GM18519 (cell line): ENCODE data around the gene INKA2.

ENCODE experiments used
- ATAC-seq: cut with Tn5 transposase; IDR thresholded peaks from one replicate; pipeline ENCODE4 v1.9.1; 2021; ENCODE audit warnings: mild to moderate bottlenecking, moderate library complexity; ENCODE audit not compliant: unreplicated experiment, low FRiP score

The INKA2 gene

DNA sequence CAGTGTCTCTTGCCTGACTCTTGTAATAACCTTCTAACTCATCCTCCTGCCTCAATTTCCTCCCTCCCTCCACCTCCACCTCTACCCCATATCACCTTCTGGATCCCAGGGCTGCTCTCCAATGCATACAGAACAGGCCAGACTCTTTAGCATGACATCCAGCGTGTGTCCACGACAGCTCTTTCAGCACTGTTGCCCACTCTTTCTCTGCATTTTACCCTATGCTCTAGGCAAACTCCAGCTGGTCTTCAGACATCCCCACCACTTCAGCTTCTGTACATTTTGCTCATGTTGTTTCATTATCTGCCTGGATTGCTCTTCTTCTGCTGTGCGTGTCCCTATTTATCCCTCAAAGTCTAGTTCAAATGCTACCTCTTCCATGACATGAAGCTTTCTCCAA lies 4.8 kb downstream of the INKA2 start:
- ATAC-seq = no peak

DNA sequence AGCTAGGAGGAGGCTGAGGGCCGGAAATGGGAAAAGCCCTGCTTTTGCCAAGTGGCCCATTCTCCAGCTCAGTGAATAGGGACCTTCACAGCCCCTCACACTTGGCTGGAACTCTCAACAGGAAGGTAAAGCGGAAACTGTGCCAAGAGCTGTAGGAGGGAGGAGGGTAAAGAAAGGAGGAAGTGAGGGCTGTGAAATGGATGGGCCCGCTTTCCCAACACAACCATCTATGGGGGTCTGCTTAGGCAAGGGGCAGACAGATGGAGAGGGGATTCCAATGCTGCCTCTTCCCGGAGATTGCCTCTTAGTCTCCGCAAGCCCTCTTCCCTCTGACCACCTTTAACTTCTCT lies 5.2 kb downstream of the INKA2 start:
- ATAC-seq = no peak

DNA sequence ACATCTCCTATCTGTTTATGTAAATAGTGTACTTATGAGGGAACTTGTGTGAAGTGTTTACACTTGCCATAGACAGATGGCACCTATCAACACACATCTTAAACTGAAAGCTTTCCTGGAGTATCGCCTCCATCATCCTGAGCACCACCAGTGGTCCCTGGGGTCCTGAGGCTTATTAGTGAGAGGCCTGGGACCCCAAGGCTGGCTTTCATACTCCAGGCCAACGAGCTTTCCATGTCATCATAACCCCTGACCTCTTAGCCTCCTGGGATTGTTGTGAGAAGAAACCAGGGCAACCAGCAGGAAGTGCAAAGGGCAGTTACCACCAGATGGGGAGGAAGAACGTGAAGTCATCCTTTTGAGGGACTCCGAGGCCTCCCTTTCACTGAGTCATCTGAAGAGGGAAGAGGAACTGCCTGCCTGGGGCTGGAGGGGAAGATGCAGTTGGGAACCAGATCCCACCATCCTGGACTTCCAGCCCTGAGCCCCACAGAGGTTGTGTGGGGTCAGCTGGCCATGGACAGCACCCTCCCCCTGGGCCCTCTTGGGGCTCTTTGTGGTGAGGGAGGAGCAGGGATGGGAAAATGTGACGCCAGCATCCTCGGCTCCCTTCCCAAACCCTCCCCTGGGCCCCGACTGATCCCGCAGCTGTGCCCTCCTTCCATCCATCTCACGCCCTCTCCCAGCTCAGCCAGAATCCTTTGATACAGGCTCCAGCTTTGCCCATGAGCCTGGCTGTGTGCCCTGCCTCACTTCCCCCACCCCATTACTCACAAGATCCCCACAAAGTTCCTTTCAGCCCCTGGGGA lies 5.8 kb downstream of the INKA2 start:
- no peak for ATAC-seq

DNA sequence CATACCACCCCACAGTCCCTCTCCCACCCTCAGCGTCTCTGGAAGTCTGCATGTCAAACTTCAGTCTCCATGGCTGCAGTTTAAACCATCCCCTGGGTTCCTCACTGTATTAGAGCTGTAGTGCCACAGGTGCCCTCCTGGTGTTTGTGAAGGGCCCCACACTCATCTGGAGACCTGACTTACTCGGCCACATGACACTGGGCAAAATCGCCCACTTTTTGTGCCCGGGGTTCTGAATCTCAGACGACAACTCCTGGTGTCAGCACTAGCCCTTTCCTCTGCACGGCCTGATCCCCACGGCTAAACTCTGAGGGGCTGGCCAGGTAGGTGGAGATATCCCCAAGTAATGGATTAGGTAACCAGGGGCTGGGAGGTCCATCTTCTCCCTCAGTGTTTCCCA lies 6.5 kb downstream of the INKA2 start:
- ATAC-seq = no peak

DNA sequence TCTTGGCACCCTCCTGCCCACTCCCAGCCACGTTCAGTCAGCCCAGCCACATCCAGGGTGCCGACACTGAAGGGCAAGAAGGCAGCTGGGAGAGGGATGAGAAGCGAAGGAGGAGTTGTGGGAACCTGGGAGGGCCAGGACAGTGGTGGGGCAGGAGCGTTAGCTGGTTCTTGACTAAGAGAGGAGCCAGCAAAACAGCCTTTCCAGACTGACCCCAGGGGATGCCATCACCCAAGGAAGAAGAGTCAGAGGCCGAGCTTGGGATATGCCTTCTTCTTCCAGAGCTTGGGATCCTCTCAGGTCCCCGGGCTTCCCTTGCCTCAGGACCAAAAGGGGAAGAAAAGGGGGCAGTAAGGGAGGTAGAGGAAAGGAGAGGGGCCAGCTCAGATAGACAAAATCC lies 7.2 kb downstream of the INKA2 start:
- ATAC-seq = no peak

DNA sequence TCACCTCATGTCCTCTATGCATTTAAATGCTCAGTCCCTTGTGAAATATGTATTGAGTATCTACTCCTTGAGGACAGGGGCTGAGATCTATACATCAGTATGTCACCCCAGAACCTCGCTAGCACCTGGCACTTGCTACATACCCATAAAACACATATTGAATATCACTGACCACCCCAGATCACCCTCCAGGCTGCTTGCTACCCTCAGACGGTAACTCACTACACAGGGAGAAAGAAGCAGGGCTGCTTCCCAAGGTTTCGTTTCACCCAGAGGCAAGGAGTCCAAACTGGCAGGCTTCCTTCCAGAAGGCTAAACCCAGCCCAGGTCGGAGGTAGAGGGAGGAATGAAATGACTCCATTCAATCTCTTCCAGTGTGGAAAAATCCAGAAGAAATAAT lies 8.5 kb downstream of the INKA2 start:
- no peak for ATAC-seq

DNA sequence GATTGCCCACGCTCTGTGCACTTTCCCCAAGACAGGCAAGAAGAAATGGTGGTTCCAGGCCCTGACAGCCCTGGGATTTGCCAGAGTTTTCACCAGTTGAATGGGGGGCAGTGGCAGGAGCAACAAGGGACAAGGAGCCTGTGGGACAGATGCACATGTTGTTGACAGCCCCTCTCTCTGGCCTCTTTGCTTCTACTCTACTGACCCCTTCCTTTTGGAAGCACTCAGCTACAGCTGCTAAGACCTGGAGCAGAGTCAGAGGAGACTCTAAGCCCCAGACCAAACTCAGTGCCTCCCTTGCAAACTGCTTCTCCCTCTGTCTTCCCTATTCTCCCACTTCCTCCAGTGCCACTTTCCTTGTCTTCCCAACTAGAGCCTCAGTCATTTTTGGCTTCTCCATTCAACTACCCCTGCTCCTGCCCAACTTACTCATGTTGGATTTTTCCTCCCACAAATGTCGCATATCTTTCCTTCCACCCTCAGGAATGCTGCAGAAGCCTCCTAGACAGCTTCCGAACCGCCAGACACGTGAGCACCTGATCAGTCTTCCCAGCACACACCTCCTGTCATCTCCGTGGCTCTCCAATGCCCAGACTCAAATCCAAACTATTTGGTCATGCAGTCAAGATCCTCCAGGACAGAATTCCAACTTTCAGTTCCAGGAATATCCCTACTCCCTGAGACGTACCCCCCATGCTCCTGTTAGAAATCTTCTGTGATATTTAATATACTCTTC lies 9.1 kb downstream of the INKA2 start:
- no peak for ATAC-seq

DNA sequence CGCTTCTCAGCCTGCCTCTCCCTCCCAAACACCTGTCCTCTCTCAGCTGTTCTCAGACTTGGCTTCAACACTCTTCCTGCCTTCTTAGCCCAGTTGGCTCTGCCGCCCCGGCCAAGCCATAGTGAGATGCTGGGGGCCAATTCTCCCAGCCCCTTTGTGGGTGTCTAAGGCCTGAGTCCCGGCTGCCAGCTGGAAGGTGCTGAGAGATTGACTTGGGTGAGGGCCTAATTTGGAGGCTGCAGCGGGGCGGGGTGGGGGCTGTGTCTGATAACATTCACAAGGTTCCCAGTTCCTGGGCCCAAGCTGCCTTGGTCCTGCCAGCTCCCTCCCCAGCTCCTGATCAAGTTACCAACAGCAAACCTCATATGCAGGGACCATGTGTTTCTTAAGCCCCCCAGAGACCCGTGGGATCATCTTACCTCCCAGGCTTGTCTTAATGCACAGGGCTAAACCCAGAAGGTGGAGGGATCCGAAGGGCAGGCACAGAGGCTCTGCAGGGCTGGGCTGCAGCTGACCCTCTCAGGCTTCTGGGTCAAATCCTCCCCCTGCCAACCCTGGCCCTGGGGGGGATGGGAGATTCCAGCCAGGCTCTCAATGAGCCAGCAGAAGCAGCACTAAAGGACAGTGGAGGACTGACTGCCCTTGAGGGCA lies 9.8 kb downstream of the INKA2 start:
- ATAC-seq = no peak

DNA sequence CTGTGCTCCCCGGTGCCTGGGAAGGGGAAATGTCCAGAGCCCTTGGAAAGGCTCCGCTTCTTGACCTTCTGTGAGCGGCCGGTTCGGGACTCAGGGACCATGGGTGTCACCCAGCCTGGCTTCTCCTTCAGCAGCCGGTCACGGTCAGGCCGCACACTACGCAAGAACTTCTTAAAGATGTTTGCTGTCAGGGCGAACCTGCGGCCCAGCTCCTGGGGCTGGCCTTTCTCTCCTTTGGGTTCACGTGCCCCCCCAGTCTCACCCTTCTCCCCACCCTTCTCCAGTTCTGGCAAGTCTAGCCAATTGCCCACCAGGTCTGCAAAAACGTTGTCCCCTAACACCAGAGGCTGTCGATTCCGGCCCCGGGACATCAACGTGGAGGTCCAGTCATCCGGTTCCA lies 12.1 kb downstream of the INKA2 start:
- no peak for ATAC-seq

DNA sequence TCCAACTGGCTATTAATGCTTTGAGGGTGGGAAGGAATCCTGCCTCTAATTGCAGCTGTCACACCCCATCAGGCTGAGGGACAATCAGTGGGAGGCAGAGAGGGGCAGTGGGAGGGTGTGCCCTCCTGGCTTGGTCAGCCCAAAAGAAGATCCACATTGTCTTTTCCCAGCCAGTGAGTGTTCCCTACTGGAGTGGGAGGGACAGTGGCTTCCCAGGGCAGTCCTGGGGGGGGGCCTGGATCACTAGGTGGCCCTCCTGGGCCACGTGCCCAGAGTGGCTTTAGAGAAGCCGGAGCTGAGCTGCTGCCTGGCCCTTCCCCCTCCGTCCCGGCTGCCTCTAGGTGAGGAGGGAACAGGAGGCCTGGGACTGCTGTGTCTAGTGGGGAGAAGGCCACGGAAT lies 14.0 kb downstream of the INKA2 start:
- no peak for ATAC-seq

DNA sequence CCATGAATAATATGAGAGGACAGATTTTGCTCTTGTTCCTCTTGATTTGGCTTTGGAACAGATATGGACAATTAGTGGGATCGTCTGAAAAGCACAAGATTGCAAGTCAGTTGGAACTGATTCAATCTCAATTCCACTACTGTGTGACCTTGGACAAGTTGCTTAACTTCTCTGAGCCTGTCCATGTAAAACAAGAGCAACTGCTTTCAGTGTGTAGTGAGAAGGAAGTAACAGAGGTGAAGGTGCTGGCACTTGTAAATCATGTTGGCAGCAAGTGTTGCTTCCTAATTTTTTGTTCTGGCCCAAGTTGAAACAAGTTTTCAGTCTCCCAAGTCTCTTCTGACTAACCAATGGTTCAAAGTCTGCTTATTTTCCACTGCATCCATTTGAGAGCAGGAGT lies 15.3 kb downstream of the INKA2 start:
- ATAC-seq = no peak

DNA sequence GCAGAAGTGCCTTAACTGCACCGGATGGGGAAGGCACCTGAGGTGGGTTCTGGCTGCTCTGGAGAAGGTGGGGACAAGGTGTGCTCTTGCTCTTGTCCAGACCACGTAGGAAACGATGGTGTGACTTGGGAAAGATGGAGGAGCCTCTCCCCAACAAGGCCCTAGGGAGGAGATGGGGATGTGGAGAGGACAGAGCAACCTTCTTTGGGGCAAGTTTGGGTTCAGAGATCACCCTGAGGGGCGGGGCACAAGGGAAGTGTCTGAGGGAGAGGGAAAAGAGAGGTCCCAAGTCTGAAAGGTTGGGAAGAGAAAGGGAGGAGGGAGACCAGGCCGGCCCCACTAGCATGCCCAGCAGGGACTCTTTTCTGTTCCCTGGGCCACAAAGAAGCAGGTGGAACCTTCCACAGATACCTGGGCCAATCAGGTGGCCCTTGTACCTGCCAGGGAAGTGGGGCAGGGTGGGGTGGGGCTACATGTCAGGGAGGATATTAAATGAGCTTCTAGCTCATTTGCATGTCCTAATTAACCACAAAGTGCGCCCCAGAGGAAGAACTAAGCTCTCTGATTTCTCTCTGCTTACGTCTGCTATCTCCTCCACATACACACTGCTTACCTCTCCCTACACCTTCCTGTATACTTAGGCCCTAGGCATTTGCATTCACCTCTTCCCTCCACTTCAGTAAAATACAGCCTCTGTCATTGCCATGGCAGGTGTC lies 15.9 kb downstream of the INKA2 start:
- no peak for ATAC-seq

DNA sequence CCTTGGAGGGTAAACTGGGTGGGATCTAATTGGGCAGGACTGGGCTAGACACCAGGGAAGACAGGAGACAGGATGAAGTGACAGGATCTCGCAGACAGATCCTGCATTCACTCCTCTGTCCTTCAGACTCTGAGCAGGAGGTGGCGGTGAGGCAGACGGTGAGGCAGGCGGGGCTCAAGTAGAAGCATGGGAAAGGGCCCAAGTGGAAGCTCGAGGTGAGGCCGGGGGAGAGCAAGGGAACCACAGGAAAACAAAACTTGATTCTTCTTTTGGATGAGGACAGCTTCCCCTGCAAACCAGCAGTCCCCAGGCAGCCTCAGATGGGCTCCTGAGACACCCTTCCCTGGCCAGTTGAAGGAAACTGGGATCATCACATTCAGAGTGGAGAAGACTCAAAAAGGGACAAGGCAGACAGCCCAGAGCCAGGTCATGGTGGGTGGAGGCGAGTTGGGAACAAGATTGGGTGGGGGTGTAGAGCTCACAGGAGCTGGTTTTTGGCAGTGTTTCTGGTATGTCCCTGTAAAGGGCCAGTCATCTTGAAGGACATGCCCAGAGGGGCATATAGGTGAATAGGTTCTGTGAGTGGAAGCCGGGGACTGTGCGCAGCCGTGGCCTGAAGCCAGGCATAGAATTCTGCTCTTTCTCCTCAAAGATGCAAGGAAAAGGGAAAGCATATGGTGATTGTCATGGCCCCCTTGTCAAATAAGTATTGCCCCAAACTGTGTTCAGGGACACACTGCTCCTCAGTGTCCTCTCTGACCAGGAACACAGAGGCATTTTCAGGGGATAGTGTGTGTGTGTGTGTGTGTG lies 18.0 kb downstream of the INKA2 start:
- ATAC-seq = no peak

DNA sequence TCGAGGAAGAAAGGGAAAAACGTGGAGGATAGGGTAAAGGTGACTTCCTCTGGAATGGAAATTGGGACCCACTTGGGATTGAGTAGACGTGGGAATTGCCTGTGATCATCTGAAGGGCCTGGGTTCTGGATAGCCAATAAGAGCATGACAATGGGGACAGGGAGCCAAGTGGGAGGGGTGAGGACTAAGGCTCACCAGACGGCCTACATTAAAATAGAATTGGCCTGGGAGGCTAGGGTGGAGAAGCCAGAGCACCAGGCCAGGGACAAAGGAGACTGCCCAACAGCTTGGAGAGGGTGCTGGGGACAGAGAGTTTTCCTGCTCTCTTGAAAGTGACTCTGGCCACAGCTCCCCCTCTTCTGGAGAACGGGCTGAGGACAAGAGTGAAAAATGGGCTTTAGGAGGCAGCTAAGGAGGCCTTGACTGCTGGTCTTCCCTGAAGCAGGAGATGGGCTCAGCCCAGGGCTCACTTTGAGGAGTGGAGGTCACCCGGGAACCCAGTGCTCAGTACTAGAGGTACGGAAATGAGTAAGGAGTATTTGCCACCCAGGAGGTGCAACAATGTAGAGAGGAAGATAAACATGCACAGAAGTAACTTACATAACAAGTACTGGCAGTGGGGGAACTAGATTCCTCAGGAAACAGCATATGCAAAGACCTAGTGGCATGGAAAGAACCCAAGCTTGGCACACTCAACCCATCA lies 18.8 kb downstream of the INKA2 start:
- no peak for ATAC-seq

DNA sequence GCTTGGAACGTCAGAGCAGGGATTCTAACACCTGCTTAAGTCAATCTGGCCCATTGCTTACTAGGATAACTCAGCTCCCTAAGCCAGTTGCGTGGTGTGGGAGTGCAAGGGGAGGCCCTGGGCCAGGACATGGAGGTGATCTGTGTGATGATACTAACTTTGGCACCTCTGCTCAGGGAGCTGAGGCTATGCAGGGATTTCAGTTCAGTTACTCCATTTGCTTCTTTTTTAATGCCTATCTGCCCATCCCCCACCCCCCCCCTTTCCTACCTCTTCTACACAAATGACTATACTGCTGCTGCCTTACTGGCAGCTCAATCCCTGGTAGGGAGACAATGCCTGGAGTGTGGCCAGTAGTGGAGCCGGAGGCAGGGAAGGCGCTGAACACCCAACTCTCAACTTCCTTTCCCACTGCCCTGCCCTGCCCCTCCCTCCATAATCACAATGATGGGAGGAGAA lies 19.5 kb downstream of the INKA2 start:
- no peak for ATAC-seq

DNA sequence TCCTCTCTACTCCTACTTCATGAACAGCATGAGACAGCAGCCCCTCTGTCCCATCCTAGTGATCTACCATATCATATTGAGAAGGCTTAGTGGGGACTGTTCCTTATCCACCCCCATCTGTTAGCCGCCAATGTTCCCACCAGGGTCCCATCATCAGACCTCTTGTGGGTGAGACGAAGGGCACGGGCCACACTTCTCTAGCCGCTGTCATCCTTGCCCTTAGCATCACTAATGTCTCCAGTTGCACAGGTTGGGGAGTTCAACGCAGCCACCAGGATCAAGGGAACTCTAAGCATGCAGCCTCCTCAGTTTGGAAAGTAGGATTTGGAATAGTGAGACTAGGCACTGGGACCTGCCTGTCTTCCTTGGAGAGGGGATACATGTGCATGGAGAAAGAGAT lies 20.1 kb downstream of the INKA2 start:
- ATAC-seq = no peak

DNA sequence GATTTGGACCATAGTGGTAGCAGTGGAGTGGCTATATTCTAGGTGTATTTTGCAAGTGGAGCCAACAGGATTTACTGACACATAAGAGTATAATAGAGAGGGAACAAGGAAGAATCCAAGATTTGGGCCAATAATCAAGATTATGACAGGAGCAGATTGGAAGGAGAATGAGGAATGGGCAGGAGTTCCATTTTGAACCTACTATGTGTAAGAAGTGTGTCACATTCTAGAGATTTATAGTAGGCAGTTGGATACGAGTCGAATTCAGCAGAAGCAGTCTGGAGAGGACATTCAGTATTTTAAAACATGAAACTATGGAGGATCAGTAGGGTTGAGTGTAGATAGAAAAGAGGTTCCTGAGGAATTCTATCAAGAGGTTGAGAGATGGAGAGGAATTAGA lies 21.7 kb downstream of the INKA2 start:
- no peak for ATAC-seq

DNA sequence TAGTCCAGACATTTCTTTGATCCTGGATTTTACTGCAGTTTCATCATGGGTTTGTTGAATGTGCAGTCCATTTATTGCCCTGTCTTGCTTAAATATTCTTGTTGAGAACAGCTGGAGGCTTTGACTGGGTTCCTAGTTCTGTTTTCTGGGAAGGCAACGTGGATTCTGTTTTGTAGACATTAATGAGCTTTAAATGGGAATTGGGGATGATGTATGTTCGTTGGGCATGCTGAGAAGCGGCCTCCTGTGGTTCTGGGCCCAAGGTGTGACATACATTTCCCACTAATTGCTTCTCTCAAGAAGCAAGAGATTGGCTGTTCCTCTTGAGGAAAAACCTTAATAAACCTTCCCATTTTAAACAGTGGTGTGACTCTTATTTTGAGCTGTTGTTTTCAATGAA lies 22.9 kb downstream of the INKA2 start:
- ATAC-seq = no peak

DNA sequence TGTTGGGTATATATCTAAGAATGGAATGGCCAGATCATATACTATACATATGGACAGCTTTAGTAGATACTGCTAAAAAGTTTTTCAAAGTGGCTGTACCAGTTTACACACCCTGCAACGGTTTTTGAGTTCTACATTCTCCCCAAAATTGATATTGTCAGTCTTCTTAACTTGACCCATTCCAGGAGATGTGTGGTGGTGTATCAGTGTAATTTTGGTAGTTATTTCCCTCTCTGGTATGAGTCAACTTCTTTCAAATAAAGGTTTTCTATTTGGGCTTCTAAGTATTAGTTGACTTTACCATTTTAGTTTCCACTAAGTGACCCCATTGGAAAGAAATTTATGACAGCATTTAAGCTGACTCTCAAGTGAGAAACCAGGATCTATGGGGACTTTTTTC lies 29.2 kb downstream of the INKA2 start:
- no peak for ATAC-seq

DNA sequence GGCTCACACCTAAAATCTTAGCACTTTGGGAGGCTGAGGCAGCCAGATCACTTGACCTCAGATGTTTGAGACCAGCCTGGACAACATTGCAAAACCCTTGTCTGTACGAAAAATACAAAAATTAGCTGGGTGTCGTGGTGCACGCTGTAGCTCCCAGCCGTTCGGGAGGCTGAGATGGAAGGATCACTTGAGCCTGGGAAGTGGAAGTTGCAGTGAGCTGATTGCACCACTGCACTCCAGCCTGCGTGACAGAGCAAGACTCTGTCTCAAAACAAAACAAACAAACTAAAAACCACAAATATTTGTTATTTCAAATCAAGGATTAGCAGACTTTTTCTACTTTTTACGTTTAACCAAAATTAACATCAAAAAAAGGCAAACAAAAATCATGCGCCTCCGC lies 31.3 kb downstream of the INKA2 start:
- ATAC-seq = no peak
